Esophagus muscularis mucosa (tissue), 4 donors: ENCODE data around the gene CLCN4. TPM values are rescaled to one million over a fixed set of nuclear protein-coding genes. Genes with fewer than 3 reads are reported as not detected.

Source experiments
- DNase-seq: peaks from one replicate; pipeline ENCODE4 v3.0.0-alpha.2; 2017; ENCODE audit errors: extremely low spot score
- H3K27ac ChIP-seq, 4 donors: fragments of 200-600 bp; sonication (generic); replicated peaks in 1 of 4; 1 replicate in 3 of 4; 2 replicates in 1 of 4; pipeline ENCODE4 v1.5.1; 2016 to 2019; ENCODE audit warnings: mild to moderate bottlenecking in 1 of 4
- H3K27me3 ChIP-seq, 4 donors: fragments of 200-600 bp; sonication (generic); one replicate each; pipeline versions ENCODE4 v1.5.1 to v1.6.0; 2016 to 2019
- H3K36me3 ChIP-seq, 4 donors: fragments of 200-600 bp; sonication (generic); one replicate each; pipeline ENCODE4 v1.5.1; 2016 to 2019
- H3K4me1 ChIP-seq, 4 donors: fragments of 200-600 bp; sonication (generic); one replicate each; pipeline ENCODE4 v1.5.1; 2016 to 2019
- H3K4me3 ChIP-seq, 4 donors: fragments of 200-600 bp; sonication (generic); 1 replicate in 2 of 4; 2 replicates in 2 of 4; pipeline ENCODE4 v1.5.1; 2016 to 2019; ENCODE audit warnings: mild to moderate bottlenecking in 4 of 4, moderate library complexity in 1 of 4
- H3K9me3 ChIP-seq, 4 donors: fragments of 200-600 bp; sonication (generic); 1 replicate in 3 of 4; 2 replicates in 1 of 4; pipeline ENCODE4 v1.5.1; 2016 to 2019
- CTCF ChIP-seq, 3 experiments: fragments of 200-600 bp in 2 of 3; fragments of 450-650 bp in 1 of 3; sonication (generic) in 2 of 3; IDR thresholded peaks; one replicate each; pipeline ENCODE4 v1.5.1; 2017 to 2019; ENCODE audit warnings: antibody characterized with exemption in 3 of 3, mild to moderate bottlenecking in 2 of 3, moderate library complexity in 1 of 3
- EP300 ChIP-seq: sonication (generic); formaldehyde crosslinking; IDR thresholded peaks from one replicate; pipeline ENCODE4 v1.6.1; 2017; ENCODE audit warnings: antibody characterized with exemption
- POLR2A ChIP-seq: fragments of 450-650 bp; IDR thresholded peaks from one replicate; pipeline ENCODE4 v1.6.1; 2017; ENCODE audit warnings: antibody characterized with exemption, moderate library complexity, mild to moderate bottlenecking, low read depth
- POLR2AphosphoS5 ChIP-seq, 2 donors: sonication (generic); formaldehyde crosslinking; IDR thresholded peaks; one replicate each; pipeline ENCODE4 v1.6.1; 2017; ENCODE audit warnings: antibody characterized with exemption in 2 of 2
- WGBS: methylation state at CpG from one replicate; pipeline ENCODE4 v1.1.5; 2018; 5-methylcytosine and 5-hydroxymethylcytosine counted together
- intact Hi-C: fragments of 100-400 bp; cut with DNase I; formaldehyde crosslinking; loops from one replicate; pipeline ENCODE4 v1.15.1; 2023
- total RNA-seq, 4 donors: library from RNA; depleted of rRNA; stranded (reverse); fragments of >200 nt; gene quantifications; one replicate each; pipeline versions ENCODE4 v1.1.0 to v1.2.1, GENCODE V29; 2016

CLCN4 gene
- total RNA-seq, 4 donors from 2014 or later, result 0.42 to 1.8 (median 1.1) TPM

GRCh38 chrX:10216208-10216607 is 59.4 kb downstream of the CLCN4 start:
- Histone ChIP-seq H3K9me3 (no peaks in the 10 kb centered on the region), H3K36me3 (peaks cover 0 to 3% (median 0%) of the 10 kb centered on the region in 4 donors), H3K27me3 (no peaks in the 10 kb centered on the region), H3K4me1 (no peaks in the 10 kb centered on the region), H3K27ac (no peak overlapping the region), H3K4me3 (no peak overlapping the region)
- intact Hi-C loops, result no loop called here
- DNase-seq, result no peak
- TF ChIP-seq POLR2A (no peak), CTCF (IDR thresholded peaks at IDR 0.05) (no peak), EP300 (no peak), POLR2AphosphoS5 (IDR thresholded peaks at IDR 0.05) (no peak)
- 74% methylated on average over 8 of the region's 8 CpGs for WGBS

GRCh38 chrX:10217198-10217597 is 60.4 kb downstream of the CLCN4 start:
- DNase-seq, result no peak
- peaks cover 0 to 3% (median 0%) of the 10 kb centered on the region in 4 donors for H3K36me3 ChIP-seq
- 100% methylated on average over 1 of the region's 1 CpG for WGBS
- H3K27ac ChIP-seq, result no peak overlapping the region
- H3K27me3 ChIP-seq, result no peaks in the 10 kb centered on the region
- H3K4me3 ChIP-seq, result no peak overlapping the region
- H3K4me1 ChIP-seq, result no peaks in the 10 kb centered on the region
- intact Hi-C loops, result no loop called here
- TF ChIP-seq POLR2AphosphoS5 (IDR thresholded peaks at IDR 0.05) (no peak), POLR2A (no peak), CTCF (IDR thresholded peaks at IDR 0.05) (no peak), EP300 (no peak)
- H3K9me3 ChIP-seq, result no peaks in the 10 kb centered on the region

GRCh38 chrX:10221651-10222050 is 64.9 kb downstream of the CLCN4 start:
- H3K4me3 ChIP-seq, result no peak overlapping the region
- H3K36me3 ChIP-seq, result no peaks in the 10 kb centered on the region
- DNase-seq, result no peak
- H3K27ac ChIP-seq, result no peak overlapping the region
- H3K27me3 ChIP-seq, result no peaks in the 10 kb centered on the region
- H3K9me3 ChIP-seq, result no peaks in the 10 kb centered on the region
- whole genome bisulfite sequencing, result 80% methylated on average over 6 of the region's 6 CpGs
- intact Hi-C loops, result no loop called here
- no peak for TF ChIP-seq POLR2AphosphoS5 (IDR thresholded peaks at IDR 0.05)
- no peaks in the 10 kb centered on the region for H3K4me1 ChIP-seq

GRCh38 chrX:10223276-10223675 is 66.5 kb downstream of the CLCN4 start:
- H3K27ac ChIP-seq, result no peak overlapping the region
- no peaks in the 10 kb centered on the region for H3K36me3 ChIP-seq
- TF ChIP-seq POLR2AphosphoS5 (IDR thresholded peaks at IDR 0.05), result no peak
- TF ChIP-seq CTCF (IDR thresholded peaks at IDR 0.05), result no peak
- TF ChIP-seq POLR2A, result no peak
- no peak for TF ChIP-seq EP300
- no peaks in the 10 kb centered on the region for H3K4me1 ChIP-seq
- WGBS, result 55% methylated on average over 11 of the region's 12 CpGs
- no peak for DNase-seq
- H3K4me3 ChIP-seq, result no peak overlapping the region
- intact Hi-C loops, result no loop called here
- H3K9me3 ChIP-seq, result no peaks in the 10 kb centered on the region
- H3K27me3 ChIP-seq, result no peaks in the 10 kb centered on the region

- TF ChIP-seq POLR2AphosphoS5 (IDR thresholded peaks at IDR 0.05) (no peak), EP300 (no peak), CTCF (IDR thresholded peaks at IDR 0.05) (no peak), POLR2A (no peak)
- Histone ChIP-seq H3K27ac (no peak overlapping the region), H3K4me3 (no peak overlapping the region), H3K9me3 (no peaks in the 10 kb centered on the region), H3K36me3 (no peaks in the 10 kb centered on the region), H3K4me1 (no peaks in the 10 kb centered on the region), H3K27me3 (no peaks in the 10 kb centered on the region)
- intact Hi-C loops, result no loop called here
- no peak for DNase-seq
- 82% methylated on average over 8 of the region's 8 CpGs for WGBS
Measured at GRCh38 chrX:10223781-10224180, 67.0 kb downstream of the CLCN4 start.
